Measurements from ENCODE around the gene CNN3.

DNA sequence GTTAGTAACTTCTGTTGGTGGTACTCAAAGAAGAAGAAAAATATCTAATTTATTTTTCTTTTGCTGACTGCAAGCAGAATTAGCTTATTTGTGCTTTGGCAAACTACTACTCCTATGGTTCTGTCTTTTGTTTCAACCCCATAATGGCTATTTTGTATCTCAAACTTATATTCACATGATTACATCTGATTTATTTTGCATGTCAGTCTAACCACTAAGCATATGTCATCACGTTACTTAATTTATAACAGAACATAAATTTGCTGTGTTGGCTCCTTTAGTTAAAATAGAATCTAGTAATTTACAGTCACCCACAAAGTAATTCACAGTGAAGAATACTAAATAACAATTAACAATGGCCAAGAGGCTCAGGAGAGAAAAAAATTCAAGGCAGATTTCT, 39.1 kb upstream of the CNN3 start:
- TF ChIP-seq EZH2 (IDR thresholded peaks at IDR 0.05; ENCODE audit: borderline replicate concordance, insufficient read depth, low read depth, low read length, poor library complexity, severe bottlenecking), result no peak
- TF ChIP-seq, protein P1, sequence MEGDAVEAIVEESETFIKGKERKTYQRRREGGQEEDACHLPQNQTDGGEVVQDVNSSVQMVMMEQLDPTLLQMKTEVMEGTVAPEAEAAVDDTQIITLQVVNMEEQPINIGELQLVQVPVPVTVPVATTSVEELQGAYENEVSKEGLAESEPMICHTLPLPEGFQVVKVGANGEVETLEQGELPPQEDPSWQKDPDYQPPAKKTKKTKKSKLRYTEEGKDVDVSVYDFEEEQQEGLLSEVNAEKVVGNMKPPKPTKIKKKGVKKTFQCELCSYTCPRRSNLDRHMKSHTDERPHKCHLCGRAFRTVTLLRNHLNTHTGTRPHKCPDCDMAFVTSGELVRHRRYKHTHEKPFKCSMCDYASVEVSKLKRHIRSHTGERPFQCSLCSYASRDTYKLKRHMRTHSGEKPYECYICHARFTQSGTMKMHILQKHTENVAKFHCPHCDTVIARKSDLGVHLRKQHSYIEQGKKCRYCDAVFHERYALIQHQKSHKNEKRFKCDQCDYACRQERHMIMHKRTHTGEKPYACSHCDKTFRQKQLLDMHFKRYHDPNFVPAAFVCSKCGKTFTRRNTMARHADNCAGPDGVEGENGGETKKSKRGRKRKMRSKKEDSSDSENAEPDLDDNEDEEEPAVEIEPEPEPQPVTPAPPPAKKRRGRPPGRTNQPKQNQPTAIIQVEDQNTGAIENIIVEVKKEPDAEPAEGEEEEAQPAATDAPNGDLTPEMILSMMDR (IDR thresholded peaks at IDR 0.05), result no peak

Data from B cell (primary cell).